C4-2B (cell line): ENCODE measurements around the gene QKI.

Source experiments
- CTCF ChIP-seq: fragments of 450-650 bp; conservative IDR thresholded peaks from 2 replicates; pipeline ENCODE4 v1.5.1; 2017; ENCODE audit warnings: mild to moderate bottlenecking
- ZFX ChIP-seq: fragments of 450-650 bp; IDR thresholded peaks from 2 replicates; pipeline ENCODE4 v1.6.1; 2017

GRCh38 chr6:163391985-163392384, 22.5 kb upstream of the QKI start:
- no peak for TF ChIP-seq CTCF
- no peak for TF ChIP-seq ZFX
